Measurements from ENCODE around the gene KCNQ1. TPM values are rescaled to one million over a fixed set of nuclear protein-coding genes. Genes with fewer than 3 reads are reported as not detected.
A peak's percentile ranks its signal among the peaks of the same experiment; 100 is the strongest.

The KCNQ1 gene
- total RNA-seq, 1 donor from 2014 or later, result 0.07 TPM

- DNase-seq (ENCODE audit: low read depth, low spot score), result no peak
Measured at GRCh38 chr11:2522631-2523255, 77.9 kb downstream of the KCNQ1 start.

- no peak for DNase-seq (ENCODE audit: low read depth, low spot score)
Measured at GRCh38 chr11:2523821-2524391, 79.1 kb downstream of the KCNQ1 start.

- no peak for DNase-seq (ENCODE audit: low read depth, low spot score)
Measured at GRCh38 chr11:2524446-2525165, 79.8 kb downstream of the KCNQ1 start.

- no peak for DNase-seq (ENCODE audit: low read depth, low spot score)
Measured at GRCh38 chr11:2525166-2525861, 80.5 kb downstream of the KCNQ1 start.

GRCh38 chr11:2525941-2526807, 81.4 kb downstream of the KCNQ1 start:
- DNase-seq (ENCODE audit: low read depth, low spot score), result no peak

- no peak for DNase-seq (ENCODE audit: low read depth, low spot score)
Measured at GRCh38 chr11:2526808-2527381, 82.1 kb downstream of the KCNQ1 start.

- DNase-seq (ENCODE audit: low read depth, low spot score), result no peak
Measured at GRCh38 chr11:2527621-2528291, 82.9 kb downstream of the KCNQ1 start.

GRCh38 chr11:2528301-2529050, 83.7 kb downstream of the KCNQ1 start:
- DNase-seq (ENCODE audit: low read depth, low spot score), result no peak

- DNase-seq (ENCODE audit: low read depth, low spot score), result no peak
Measured at GRCh38 chr11:2529173-2529572, 84.4 kb downstream of the KCNQ1 start.

GRCh38 chr11:2529636-2530035, 84.8 kb downstream of the KCNQ1 start:
- DNase-seq (ENCODE audit: low read depth, low spot score), result no peak

- DNase-seq (ENCODE audit: low read depth, low spot score), result no peak
Measured at GRCh38 chr11:2530131-2530854, 85.5 kb downstream of the KCNQ1 start.

- no peak for DNase-seq (ENCODE audit: low read depth, low spot score)
Measured at GRCh38 chr11:2530855-2531200, 86.0 kb downstream of the KCNQ1 start.

GRCh38 chr11:2531277-2531986, 86.6 kb downstream of the KCNQ1 start:
- no peak for DNase-seq (ENCODE audit: low read depth, low spot score)

GRCh38 chr11:2531987-2532703, 87.3 kb downstream of the KCNQ1 start:
- DNase-seq (ENCODE audit: low read depth, low spot score), result no peak

- peak; percentile 66 for DNase-seq (ENCODE audit: low read depth, low spot score)
Measured at GRCh38 chr11:2532704-2533586, 88.1 kb downstream of the KCNQ1 start.

- DNase-seq (ENCODE audit: low read depth, low spot score), result peak; percentile 10
Measured at GRCh38 chr11:2533587-2534133, 88.9 kb downstream of the KCNQ1 start.

Measured in pulmonary artery endothelial cell (primary cell).